NT2/D1 (cell line): ENCODE results near the gene RASSF3.

Experiments
- SUZ12 ChIP-seq: IDR thresholded peaks from 2 replicates; pipeline ENCODE4 v1.6.1; 2011; ENCODE audit not compliant: insufficient read length, insufficient read depth; ENCODE audit errors: extremely low read depth
- YY1 ChIP-seq: IDR thresholded peaks from 2 replicates; pipeline ENCODE4 v1.6.1; 2011; ENCODE audit not compliant: insufficient read length, insufficient read depth
- ZNF274 ChIP-seq: IDR thresholded peaks from 2 replicates; pipeline ENCODE4 v1.6.1; 2011; ENCODE audit warnings: mild to moderate bottlenecking, low read depth, low read length

- TF ChIP-seq ZNF274 (no peak), SUZ12 (no peak), YY1 (no peak)
Observed at GRCh38 chr12:64723630-64724029, 113.3 kb downstream of the RASSF3 start.
